OCI-LY1 (cell line): ENCODE measurements around the gene SLC7A4.

Experiments used
- CTCF ChIP-seq: fragments of 200-600 bp; sonication (generic), shearing (Covaris generic); IDR thresholded peaks from 2 replicates; pipeline ENCODE4 v1.5.1; 2017; ENCODE audit warnings: mild to moderate bottlenecking, antibody characterized with exemption, low read length, moderate library complexity, mixed read lengths
- EZH2 ChIP-seq: fragments of 200-600 bp; sonication (generic), shearing (Covaris generic); IDR thresholded peaks from 2 replicates; pipeline ENCODE4 v1.8.0; 2017; ENCODE audit warnings: borderline replicate concordance, mixed run types, mild to moderate bottlenecking, antibody characterized with exemption, low read length, moderate library complexity, mixed read lengths

GRCh38 chr22:21022955-21023614 lies 9.3 kb downstream of the SLC7A4 start:
- TF ChIP-seq CTCF (peak; percentile 25; the same call in 1 of the 2 replicates), EZH2 (no peak)
